HCT116 (cell line): ENCODE data around the gene GJC1. TPM values are rescaled to one million over a fixed set of nuclear protein-coding genes. Genes with fewer than 3 reads are reported as not detected.

Experiments
- ATAC-seq: fragments of 200-7000 bp; cut with Tn5 transposase; 2 replicates; pipeline ENCODE4 v1.9.1; 2020; ENCODE audit warnings: mild to moderate bottlenecking, moderate library complexity
- BruUV-seq: library from RNA; stranded (reverse); fragments of 400-500 nt; replicated peaks from 2 replicates; lab custom pipeline; 2021; lab: Mats Ljungman, UMichigan
- CTCF ChIA-PET: fragments of 300-600 bp; sonication (Branson Sonifier 250); formaldehyde crosslinking; loops from one replicate; lab custom pipeline; 2021; ENCODE audit warnings: antibody characterized with exemption; lab: Charles Lee
- POLR2A ChIA-PET: fragments of 300-600, 350-600 bp; sonication (Branson Sonifier 250); formaldehyde crosslinking; loops from one replicate; lab custom pipeline; 2021; ENCODE audit warnings: antibody characterized with exemption; lab: Charles Lee
- RAD21 ChIA-PET, 2 experiments: fragments of 300-600 bp; sonication (Branson Sonifier 250); formaldehyde crosslinking; loops; one replicate each; lab custom pipeline; 2023; ENCODE audit warnings: low total read pairs in 2 of 2; ENCODE audit not compliant: uncharacterized antibody in 2 of 2, unreplicated experiment in 2 of 2, low non-redundant PET in 1 of 2; lab: Charles Lee
- DNase-seq: peaks from one replicate; pipeline ENCODE4 v3.0.0-alpha.2; 2010; ENCODE audit warnings: low read depth, low spot score
- H2AFZ ChIP-seq: fragments of 200-600 bp; shearing (Covaris generic), sonication (generic); 2 replicates; pipeline ENCODE4 v1.6.1; 2017; ENCODE audit warnings: low read depth, mixed run types, mixed read lengths, antibody characterized with exemption, low read length; ENCODE audit not compliant: poor library complexity, severe bottlenecking
- H3K27ac ChIP-seq: 2 replicates; pipeline ENCODE4 v1.5.1; 2012; ENCODE audit warnings: low read depth, low read length
- H3K27me3 ChIP-seq: fragments of 200-600 bp; sonication (generic); 2 replicates; pipeline ENCODE4 v1.6.1; 2016; ENCODE audit warnings: mixed run types, low read length, mixed read lengths; ENCODE audit not compliant: insufficient read depth
- H3K36me3 ChIP-seq, 2 experiments: fragments of 200-500 bp in 1 of 2; fragments of 200-600 bp in 1 of 2; sonication (Bioruptor generic) in 1 of 2; sonication (generic) in 1 of 2; 2 replicates each; pipeline versions ENCODE4 v1.5.1 to v1.6.1; 2014 to 2016; ENCODE audit warnings: low read length in 2 of 2, inconsistent platforms in 1 of 2, mixed read lengths in 1 of 2, mixed run types in 1 of 2; ENCODE audit not compliant: insufficient read depth in 2 of 2, control insufficient read depth in 1 of 2
- H3K4me1 ChIP-seq, 2 experiments: fragments of 200-600 bp in 1 of 2; sonication (generic) in 1 of 2; 2 replicates each; pipeline versions ENCODE4 v1.5.1 to v1.6.1; 2012 to 2017; ENCODE audit warnings: low read length in 2 of 2, inconsistent platforms in 1 of 2, mild to moderate bottlenecking in 1 of 2, mixed read lengths in 1 of 2, mixed run types in 1 of 2, moderate library complexity in 1 of 2; ENCODE audit not compliant: insufficient read depth in 2 of 2, control insufficient read depth in 1 of 2
- H3K4me2 ChIP-seq: fragments of 200-600 bp; sonication (generic); 2 replicates; pipeline ENCODE4 v1.6.1; 2017; ENCODE audit warnings: mixed run types, low read length, mixed read lengths
- H3K4me3 ChIP-seq, 2 experiments: fragments of 200-600 bp in 1 of 2; sonication (generic) in 1 of 2; replicated peaks in 1 of 2; 2 replicates each; pipeline ENCODE4 v1.5.1; 2011 to 2016; ENCODE audit warnings: low read length in 2 of 2, control low read depth in 1 of 2, low read depth in 1 of 2, mild to moderate bottlenecking in 1 of 2, mixed read lengths in 1 of 2, mixed run types in 1 of 2
- H3K79me2 ChIP-seq: fragments of 200-600 bp; sonication (generic); 2 replicates; pipeline ENCODE4 v1.6.1; 2017; ENCODE audit warnings: mild to moderate bottlenecking, mixed run types, low read length, moderate library complexity, mixed read lengths; ENCODE audit not compliant: insufficient read depth
- H3K9ac ChIP-seq: fragments of 200-600 bp; sonication (generic); 2 replicates; pipeline ENCODE4 v1.6.1; 2016; ENCODE audit warnings: low read length, mixed read lengths
- H3K9me2 ChIP-seq: fragments of 200-600 bp; sonication (generic), shearing (Covaris generic); 2 replicates; pipeline ENCODE4 v1.6.1; 2017; ENCODE audit warnings: mixed run types, mild to moderate bottlenecking, moderate library complexity; ENCODE audit not compliant: insufficient read depth
- H3K9me3 ChIP-seq, 2 experiments: fragments of 200-500 bp in 1 of 2; fragments of 200-600 bp in 1 of 2; sonication (Bioruptor generic) in 1 of 2; sonication (generic) in 1 of 2; 2 replicates each; pipeline ENCODE4 v1.6.1; 2014 to 2017; ENCODE audit warnings: low read length in 2 of 2, mixed read lengths in 2 of 2, inconsistent platforms in 1 of 2, low read depth in 1 of 2, mild to moderate bottlenecking in 1 of 2, mixed run types in 1 of 2, moderate library complexity in 1 of 2; ENCODE audit not compliant: control insufficient read depth in 1 of 2, insufficient read depth in 1 of 2
- H4K20me1 ChIP-seq: fragments of 200-600 bp; sonication (generic), shearing (Covaris generic); 2 replicates; pipeline ENCODE4 v1.6.1; 2017; ENCODE audit warnings: mixed run types, mild to moderate bottlenecking, moderate library complexity; ENCODE audit not compliant: insufficient read depth
- ATF3 ChIP-seq: IDR thresholded peaks from 2 replicates; pipeline ENCODE4 v1.6.1; 2012
- CEBPB ChIP-seq: IDR thresholded peaks from 2 replicates; pipeline ENCODE4 v1.6.1; 2012; ENCODE audit warnings: low read depth
- EGR1 ChIP-seq: IDR thresholded peaks from 2 replicates; pipeline ENCODE4 v1.6.1; 2012; ENCODE audit warnings: low read depth
- EZH2 ChIP-seq: fragments of 200-600 bp; sonication (generic); IDR thresholded peaks from 2 replicates; pipeline ENCODE4 v1.6.1; 2017; ENCODE audit warnings: antibody characterized with exemption, mixed run types
- EZH2phosphoT487 ChIP-seq: fragments of 200-600 bp; IDR thresholded peaks from 2 replicates; pipeline ENCODE4 v1.6.1; 2018; ENCODE audit warnings: antibody characterized with exemption, borderline replicate concordance
- SIN3A ChIP-seq: IDR thresholded peaks from 2 replicates; pipeline ENCODE4 v1.6.1; 2012; ENCODE audit warnings: low read depth
- SP1 ChIP-seq: IDR thresholded peaks from 2 replicates; pipeline ENCODE4 v1.6.1; 2012; ENCODE audit warnings: low read depth
- TCF7L2 ChIP-seq: IDR thresholded peaks from 2 replicates; pipeline ENCODE4 v1.7.0; 2011; ENCODE audit warnings: borderline replicate concordance, inconsistent platforms; ENCODE audit not compliant: insufficient read depth, insufficient read length; ENCODE audit errors: extremely low read depth
- YY1 ChIP-seq: IDR thresholded peaks from 2 replicates; pipeline ENCODE4 v1.6.1; 2011; ENCODE audit warnings: low read length, low read depth, moderate library complexity, mild to moderate bottlenecking; ENCODE audit not compliant: insufficient replicate concordance; ENCODE audit errors: extremely low read depth
- ZNF274 ChIP-seq: fragments of 200-500 bp; sonication (Bioruptor generic); IDR thresholded peaks from 2 replicates; pipeline ENCODE4 v1.6.1; 2014; ENCODE audit warnings: mild to moderate bottlenecking, low read depth, low read length, inconsistent platforms
- intact Hi-C: fragments of 100-400 bp; cut with micrococcal nuclease; formaldehyde crosslinking; loops from 2 replicates; pipeline ENCODE4 v1.10.0; 2022
- total RNA-seq: library from RNA; stranded (reverse); gene quantifications from one replicate; pipeline ENCODE4 v1.2.1, GENCODE V29; 2021; ENCODE audit not compliant: unreplicated experiment

Gene GJC1
- total RNA-seq, 1 experiment from 2014 or later = 62.4 TPM

- no peaks in the 10 kb centered on the region for H3K27me3 ChIP-seq
- ATAC-seq = no peak
- peaks cover 6 to 9% of the 10 kb centered on the region in 2 experiments; a peak in 3 of 4 replicates for H3K4me1 ChIP-seq
- H3K9ac ChIP-seq = no peak overlapping the region
- BruUV-seq = no TSS peak
- no peak overlapping the region for H3K27ac ChIP-seq
- TF ChIP-seq SP1 (no peak), CEBPB (no peak), ZNF274 (no peak), EZH2 (no peak), ATF3 (no peak), EZH2phosphoT487 (no peak), TCF7L2 (no peak), YY1 (no peak), SIN3A (no peak), EGR1 (no peak)
- TF ChIP-seq, all 23 proteins: peak for 0
- intact Hi-C loops = no loop called here
- DNase-seq = no peak
- Histone ChIP-seq H3K4me3 (no peak overlapping the region), H3K9me2 (no peaks in the 10 kb centered on the region), H3K79me2 (no peaks in the 10 kb centered on the region), H2AFZ (no peak overlapping the region), H3K36me3 (no peaks in the 10 kb centered on the region), H3K4me2 (no peak overlapping the region), H3K9me3 (no peaks in the 10 kb centered on the region), H4K20me1 (no peaks in the 10 kb centered on the region)
- RAD21 ChIA-PET = no interaction called here
- POLR2A ChIA-PET = no interaction called here
- CTCF ChIA-PET = no interaction called here
Observed at GRCh38 chr17:44757918-44758413, 72.1 kb downstream of the GJC1 start.
